Measurements from ENCODE around the gene SLC38A3.

SLC38A3 gene

DNA sequence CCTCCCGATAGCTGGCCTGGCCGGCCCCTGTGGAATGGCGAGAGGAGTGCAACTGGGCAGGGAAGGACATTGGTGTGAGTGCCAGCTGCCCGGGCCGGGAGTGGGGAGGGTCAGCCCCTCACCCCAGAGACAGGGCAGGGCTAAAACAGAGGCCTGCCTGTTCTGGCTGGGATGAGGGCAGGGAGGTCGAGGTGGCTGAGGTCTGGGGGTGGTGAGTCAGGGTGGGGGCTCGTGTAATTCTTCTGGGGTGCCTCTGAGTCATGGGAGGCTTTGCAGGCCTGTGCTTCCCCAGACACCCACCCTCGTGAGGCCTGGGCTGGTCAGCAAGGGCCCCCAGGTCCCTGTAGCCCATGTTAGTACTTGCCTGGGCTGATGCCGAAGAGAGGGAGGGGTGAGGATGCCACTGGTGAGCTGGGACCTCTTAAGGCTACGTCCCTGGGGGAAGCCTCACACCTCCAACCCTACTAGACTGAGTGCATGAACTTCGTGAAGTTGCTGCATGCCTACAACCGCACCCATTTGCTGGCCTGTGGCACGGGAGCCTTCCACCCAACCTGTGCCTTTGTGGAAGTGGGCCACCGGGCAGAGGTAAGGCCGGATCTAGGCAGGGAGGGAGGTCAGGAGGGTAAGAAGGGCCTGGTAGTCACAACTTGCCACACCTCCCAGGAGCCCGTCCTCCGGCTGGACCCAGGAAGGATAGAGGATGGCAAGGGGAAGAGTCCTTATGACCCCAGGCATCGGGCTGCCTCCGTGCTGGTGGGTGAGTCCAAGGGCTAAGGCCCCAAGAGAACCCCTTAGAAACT lies 65.6 kb downstream of the SLC38A3 start:
- no peaks in the 10 kb centered on the region for H4K20me1 ChIP-seq (ENCODE audit: insufficient read depth, low read length)
- H3K79me2 ChIP-seq (ENCODE audit: low read length), result no peaks in the 10 kb centered on the region
- H3K27me3 ChIP-seq (ENCODE audit: low read depth, low read length), result peaks cover 30% of the 10 kb centered on the region
- TF ChIP-seq, protein P1, sequence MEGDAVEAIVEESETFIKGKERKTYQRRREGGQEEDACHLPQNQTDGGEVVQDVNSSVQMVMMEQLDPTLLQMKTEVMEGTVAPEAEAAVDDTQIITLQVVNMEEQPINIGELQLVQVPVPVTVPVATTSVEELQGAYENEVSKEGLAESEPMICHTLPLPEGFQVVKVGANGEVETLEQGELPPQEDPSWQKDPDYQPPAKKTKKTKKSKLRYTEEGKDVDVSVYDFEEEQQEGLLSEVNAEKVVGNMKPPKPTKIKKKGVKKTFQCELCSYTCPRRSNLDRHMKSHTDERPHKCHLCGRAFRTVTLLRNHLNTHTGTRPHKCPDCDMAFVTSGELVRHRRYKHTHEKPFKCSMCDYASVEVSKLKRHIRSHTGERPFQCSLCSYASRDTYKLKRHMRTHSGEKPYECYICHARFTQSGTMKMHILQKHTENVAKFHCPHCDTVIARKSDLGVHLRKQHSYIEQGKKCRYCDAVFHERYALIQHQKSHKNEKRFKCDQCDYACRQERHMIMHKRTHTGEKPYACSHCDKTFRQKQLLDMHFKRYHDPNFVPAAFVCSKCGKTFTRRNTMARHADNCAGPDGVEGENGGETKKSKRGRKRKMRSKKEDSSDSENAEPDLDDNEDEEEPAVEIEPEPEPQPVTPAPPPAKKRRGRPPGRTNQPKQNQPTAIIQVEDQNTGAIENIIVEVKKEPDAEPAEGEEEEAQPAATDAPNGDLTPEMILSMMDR (IDR thresholded peaks at IDR 0.05; ENCODE audit: low read depth, low read length), result no peak
- TF ChIP-seq EZH2phosphoT487 (IDR thresholded peaks at IDR 0.05; ENCODE audit: low read depth), result no peak
- H3K36me3 ChIP-seq (replicated peaks; ENCODE audit: low read depth, low read length), result no peaks in the 10 kb centered on the region
- peaks cover 9% of the 10 kb centered on the region; the same call in 1 of the 2 replicates for H3K4me1 ChIP-seq (ENCODE audit: low read length)
- no peak overlapping the region for H2AFZ ChIP-seq (ENCODE audit: low read depth, low read length)
- H3K9ac ChIP-seq (ENCODE audit: low read length), result no peak overlapping the region
- no peak overlapping the region for H3K4me3 ChIP-seq (ENCODE audit: low read length)
- H3K9me3 ChIP-seq (ENCODE audit: insufficient read depth, low read length), result no peaks in the 10 kb centered on the region
- no peak overlapping the region for H3K4me2 ChIP-seq (ENCODE audit: low read length)
- no peak overlapping the region for H3K27ac ChIP-seq (ENCODE audit: low read length)

Data from OCI-LY3 (cell line).